MM.1S (cell line): ENCODE results near the gene DLX1.

ENCODE experiments used
- DNase-seq: peaks from one replicate; pipeline ENCODE4 v3.0.0-alpha.2; 2015
- H2AFZ ChIP-seq: fragments of 300-600 bp; sonication (generic); 2 replicates; pipeline ENCODE4 v1.6.0; 2016; ENCODE audit warnings: antibody characterized with exemption, low read length
- H3F3A ChIP-seq: fragments of 300-600 bp; sonication (generic); 2 replicates; pipeline ENCODE4 v1.6.1; 2016; ENCODE audit warnings: mild to moderate bottlenecking, antibody characterized with exemption, low read length, moderate library complexity, mixed read lengths; ENCODE audit not compliant: insufficient read depth
- H3K27ac ChIP-seq: fragments of 300-600 bp; sonication (generic); 2 replicates; pipeline ENCODE4 v1.5.1; 2016; ENCODE audit warnings: mild to moderate bottlenecking, low read length
- H3K27me3 ChIP-seq: fragments of 300-600 bp; sonication (generic); replicated peaks from 2 replicates; pipeline ENCODE4 v1.6.0; 2016; ENCODE audit warnings: low read length; ENCODE audit not compliant: insufficient read depth
- H3K36me3 ChIP-seq: fragments of 300-600 bp; sonication (generic); replicated peaks from 2 replicates; pipeline ENCODE4 v1.6.1; 2016; ENCODE audit warnings: mild to moderate bottlenecking, low read length, mixed read lengths; ENCODE audit not compliant: insufficient read depth
- H3K4me1 ChIP-seq: fragments of 300-600 bp; sonication (generic); 2 replicates; pipeline ENCODE4 v1.6.1; 2016; ENCODE audit warnings: low read length, mixed read lengths
- H3K4me2 ChIP-seq: fragments of 300-600 bp; sonication (generic); 2 replicates; pipeline ENCODE4 v1.6.0; 2016; ENCODE audit warnings: low read depth, low read length
- H3K4me3 ChIP-seq: fragments of 300-600 bp; sonication (generic); 2 replicates; pipeline ENCODE4 v1.5.1; 2016; ENCODE audit warnings: low read length, mixed read lengths
- H3K79me2 ChIP-seq: fragments of 300-600 bp; sonication (generic); 2 replicates; pipeline ENCODE4 v1.6.1; 2016; ENCODE audit warnings: mixed run types, low read length, mixed read lengths
- H3K9ac ChIP-seq: fragments of 300-600 bp; sonication (generic); 2 replicates; pipeline ENCODE4 v1.6.1; 2016; ENCODE audit warnings: low read length, mixed read lengths
- H3K9me2 ChIP-seq: fragments of 300-600 bp; sonication (generic); replicated peaks from 2 replicates; pipeline ENCODE4 v1.6.1; 2016; ENCODE audit warnings: mild to moderate bottlenecking, low read length, mixed read lengths; ENCODE audit not compliant: insufficient read depth
- H3K9me3 ChIP-seq: fragments of 300-600 bp; sonication (generic); replicated peaks from 2 replicates; pipeline ENCODE4 v1.6.1; 2016; ENCODE audit warnings: mild to moderate bottlenecking, low read length, mixed read lengths; ENCODE audit not compliant: insufficient read depth
- H4K20me1 ChIP-seq: fragments of 300-600 bp; sonication (generic); 2 replicates; pipeline ENCODE4 v1.6.1; 2016; ENCODE audit warnings: mild to moderate bottlenecking, low read length, moderate library complexity, mixed read lengths; ENCODE audit not compliant: insufficient read depth
- EZH2 ChIP-seq: fragments of 300-600 bp; sonication (generic); optimal IDR thresholded peaks from 2 replicates; pipeline ENCODE3; 2017; ENCODE audit warnings: low read depth, mild to moderate bottlenecking, antibody characterized with exemption, low read length, mixed read lengths
- EZH2phosphoT487 ChIP-seq: fragments of 300-600 bp; sonication (generic); IDR thresholded peaks from 2 replicates; pipeline ENCODE4 v1.6.1; 2018; ENCODE audit warnings: antibody characterized with exemption, low read length
- TF ChIP-seq, protein P1 (sequence below): fragments of 300-600 bp; sonication (generic); IDR thresholded peaks from 2 replicates; pipeline ENCODE4 v1.5.1; 2016; ENCODE audit warnings: antibody characterized with exemption, low read length, mixed read lengths

The DLX1 gene

DNA sequence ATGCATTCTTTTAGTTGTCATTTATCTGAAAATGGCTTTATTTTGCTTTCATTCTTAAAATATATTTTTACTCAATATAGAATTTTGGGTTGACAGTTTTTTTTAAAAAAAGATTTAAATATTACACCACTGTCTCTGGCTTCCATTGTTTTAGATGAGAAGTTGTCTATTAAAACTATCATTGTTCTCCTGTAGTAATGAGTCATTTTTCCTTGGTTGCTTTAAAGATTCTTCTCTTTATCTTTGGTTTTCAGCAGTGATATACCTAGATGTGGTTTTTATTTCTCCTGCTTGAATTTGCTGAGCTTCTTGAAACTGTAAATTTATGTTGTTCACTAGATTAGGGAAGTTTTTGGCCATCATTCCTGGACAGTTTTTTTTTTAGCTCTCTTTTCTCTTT lies 44.1 kb downstream of the DLX1 start:
- Histone ChIP-seq H3K9me2 (no peaks in the 10 kb centered on the region), H3K4me2 (no peak overlapping the region), H3K27me3 (no peaks in the 10 kb centered on the region), H3K4me3 (no peak overlapping the region), H3K9me3 (no peaks in the 10 kb centered on the region), H3K36me3 (no peaks in the 10 kb centered on the region), H3K79me2 (no peaks in the 10 kb centered on the region), H3K27ac (no peak overlapping the region), H2AFZ (no peak overlapping the region), H3F3A (no peaks in the 10 kb centered on the region), H3K9ac (no peak overlapping the region), H4K20me1 (no peaks in the 10 kb centered on the region), H3K4me1 (no peaks in the 10 kb centered on the region)
- DNase-seq: no peak
- TF ChIP-seq, protein P1, sequence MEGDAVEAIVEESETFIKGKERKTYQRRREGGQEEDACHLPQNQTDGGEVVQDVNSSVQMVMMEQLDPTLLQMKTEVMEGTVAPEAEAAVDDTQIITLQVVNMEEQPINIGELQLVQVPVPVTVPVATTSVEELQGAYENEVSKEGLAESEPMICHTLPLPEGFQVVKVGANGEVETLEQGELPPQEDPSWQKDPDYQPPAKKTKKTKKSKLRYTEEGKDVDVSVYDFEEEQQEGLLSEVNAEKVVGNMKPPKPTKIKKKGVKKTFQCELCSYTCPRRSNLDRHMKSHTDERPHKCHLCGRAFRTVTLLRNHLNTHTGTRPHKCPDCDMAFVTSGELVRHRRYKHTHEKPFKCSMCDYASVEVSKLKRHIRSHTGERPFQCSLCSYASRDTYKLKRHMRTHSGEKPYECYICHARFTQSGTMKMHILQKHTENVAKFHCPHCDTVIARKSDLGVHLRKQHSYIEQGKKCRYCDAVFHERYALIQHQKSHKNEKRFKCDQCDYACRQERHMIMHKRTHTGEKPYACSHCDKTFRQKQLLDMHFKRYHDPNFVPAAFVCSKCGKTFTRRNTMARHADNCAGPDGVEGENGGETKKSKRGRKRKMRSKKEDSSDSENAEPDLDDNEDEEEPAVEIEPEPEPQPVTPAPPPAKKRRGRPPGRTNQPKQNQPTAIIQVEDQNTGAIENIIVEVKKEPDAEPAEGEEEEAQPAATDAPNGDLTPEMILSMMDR: no peak
- TF ChIP-seq EZH2phosphoT487 (no peak), EZH2 (no peak)

DNA sequence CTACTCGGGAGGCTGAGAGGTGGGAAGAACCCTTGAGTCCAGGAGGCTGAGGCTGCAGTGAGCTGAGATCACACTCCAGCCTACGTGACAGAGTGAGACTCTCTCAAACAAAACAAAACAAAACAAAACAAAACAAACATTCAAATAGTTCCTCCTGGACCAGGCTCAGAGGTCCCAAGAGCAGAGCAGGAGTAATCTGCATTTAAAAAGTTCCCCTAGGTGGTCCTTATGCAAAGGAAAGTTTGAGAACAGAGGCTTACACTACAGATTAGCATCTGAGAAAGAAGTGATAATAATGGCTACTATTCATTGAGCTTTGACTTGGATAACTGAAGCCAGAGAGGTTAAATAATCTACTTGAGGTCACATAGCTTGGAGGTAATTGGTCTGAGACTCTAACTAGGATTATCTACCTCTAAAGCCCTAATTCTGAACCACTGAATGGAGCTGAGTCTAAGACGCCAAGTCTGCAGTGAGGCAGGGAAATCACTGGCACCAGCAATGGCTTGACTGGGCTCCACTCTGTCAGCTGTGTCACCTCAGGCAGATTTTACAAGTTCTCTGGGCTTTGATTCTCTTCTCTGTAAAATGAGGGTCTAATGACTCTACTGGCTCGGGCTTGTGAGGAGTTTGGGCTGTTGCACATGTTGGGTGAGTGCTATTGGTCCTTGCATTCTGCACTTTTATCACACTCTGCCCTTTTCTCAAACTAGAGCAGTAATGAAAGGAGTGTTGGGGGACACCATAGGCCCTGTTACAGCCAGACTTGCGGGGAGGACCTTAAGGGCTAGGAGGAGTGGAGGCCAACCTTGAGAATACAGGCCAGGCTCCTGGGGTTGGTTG lies 46.6 kb downstream of the DLX1 start:
- Histone ChIP-seq H3K4me3 (no peak overlapping the region), H3K36me3 (no peaks in the 10 kb centered on the region), H3K4me1 (no peaks in the 10 kb centered on the region), H3K79me2 (no peaks in the 10 kb centered on the region), H3K27ac (no peak overlapping the region), H4K20me1 (no peaks in the 10 kb centered on the region), H3K9me2 (no peaks in the 10 kb centered on the region), H3K4me2 (no peak overlapping the region), H3K9me3 (no peaks in the 10 kb centered on the region), H3K27me3 (no peaks in the 10 kb centered on the region), H3F3A (no peaks in the 10 kb centered on the region), H2AFZ (no peak overlapping the region), H3K9ac (no peak overlapping the region)
- no peak for DNase-seq
- TF ChIP-seq EZH2phosphoT487: no peak
- TF ChIP-seq, protein P1: no peak
- TF ChIP-seq EZH2: no peak

DNA sequence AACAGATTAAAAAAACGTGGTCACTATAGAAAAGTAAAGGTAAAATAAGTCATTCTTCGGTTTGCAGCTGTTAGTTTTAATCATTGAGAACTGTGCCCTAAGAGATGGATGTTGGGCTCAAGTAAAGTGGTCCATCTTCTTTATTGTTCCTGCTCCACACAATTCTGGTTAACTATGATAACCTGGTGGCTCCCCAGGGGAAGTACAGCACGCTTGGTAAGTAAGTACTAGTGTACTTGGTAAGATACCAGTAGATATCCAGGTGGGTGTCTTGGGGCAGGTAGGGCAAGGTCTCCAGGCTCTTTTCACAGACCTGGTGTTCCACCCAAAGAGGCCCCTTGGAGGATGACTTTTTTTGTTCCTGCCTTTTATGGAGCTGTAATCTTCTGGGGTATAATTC lies 49.0 kb downstream of the DLX1 start:
- H3F3A ChIP-seq: no peaks in the 10 kb centered on the region
- no peaks in the 10 kb centered on the region for H4K20me1 ChIP-seq
- no peaks in the 10 kb centered on the region for H3K79me2 ChIP-seq
- H3K36me3 ChIP-seq: no peaks in the 10 kb centered on the region
- no peak overlapping the region for H2AFZ ChIP-seq
- H3K27ac ChIP-seq: no peak overlapping the region
- TF ChIP-seq EZH2 (no peak), EZH2phosphoT487 (no peak)
- TF ChIP-seq, protein P1: no peak
- H3K9me3 ChIP-seq: no peaks in the 10 kb centered on the region
- H3K27me3 ChIP-seq: no peaks in the 10 kb centered on the region
- DNase-seq: no peak
- H3K9me2 ChIP-seq: no peaks in the 10 kb centered on the region
- H3K4me2 ChIP-seq: no peak overlapping the region
- H3K4me1 ChIP-seq: no peaks in the 10 kb centered on the region
- H3K9ac ChIP-seq: no peak overlapping the region
- no peak overlapping the region for H3K4me3 ChIP-seq
